Activated CD4-positive, alpha-beta T cell treated with anti-CD3 and anti-CD28 coated beads, Interleukin-2, Interleukin-4, amounts not matched to agents 100 ng/mL and 50 ng/mL, durations not matched to agents 16 hours and 8 hours (primary cell): Measurements from ENCODE around the gene TEX9.
"Not testable (repeated sequence)": the region's sequence is repeated elsewhere in the genome, so short reads cannot be mapped to it uniquely, and the experiment has no call there.

ENCODE experiments used
- DNase-seq: peaks from one replicate; pipeline ENCODE4 v3.0.0-alpha.2; 2020; ENCODE audit warnings: low spot score

The TEX9 gene

DNA sequence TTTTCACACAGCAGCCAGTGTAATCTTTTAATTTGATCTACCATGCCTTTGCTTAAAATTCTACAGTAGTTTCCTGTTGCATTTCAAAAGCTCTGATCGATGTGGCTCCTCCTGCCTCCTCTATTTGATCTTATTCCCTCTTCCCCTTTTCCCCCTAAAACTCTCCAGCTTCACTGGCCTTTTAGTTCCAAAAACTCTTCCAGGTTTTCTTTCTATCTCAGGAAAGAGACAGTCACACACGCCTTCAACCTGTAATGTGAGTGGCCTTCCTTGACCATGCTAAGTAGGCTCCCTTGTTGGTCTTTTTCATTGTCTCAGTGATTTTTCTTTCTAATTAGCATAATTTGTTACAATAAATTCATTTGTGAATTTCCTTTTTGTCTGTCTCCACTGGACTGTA is 985 bp downstream of the TEX9 start:
- DNase-seq = no peak

DNA sequence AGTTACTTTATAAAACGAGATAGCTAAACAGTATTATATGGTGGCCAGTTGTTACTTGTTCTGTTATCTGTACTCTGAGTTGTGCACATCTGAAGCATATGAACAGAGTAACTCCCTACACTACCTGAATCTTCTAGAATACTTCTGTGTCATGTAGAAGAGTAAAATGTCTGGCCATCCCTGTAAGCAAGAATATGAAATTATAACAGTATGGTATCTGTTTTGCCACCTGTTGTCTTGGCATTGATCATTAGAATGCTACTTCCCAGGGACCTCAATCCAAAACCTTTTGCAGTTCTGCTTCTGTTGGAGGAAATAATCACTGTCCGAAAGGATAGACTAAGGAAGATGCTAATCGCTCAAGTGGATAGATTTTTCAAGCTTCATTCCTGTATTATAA is 1.9 kb downstream of the TEX9 start:
- no peak for DNase-seq

DNA sequence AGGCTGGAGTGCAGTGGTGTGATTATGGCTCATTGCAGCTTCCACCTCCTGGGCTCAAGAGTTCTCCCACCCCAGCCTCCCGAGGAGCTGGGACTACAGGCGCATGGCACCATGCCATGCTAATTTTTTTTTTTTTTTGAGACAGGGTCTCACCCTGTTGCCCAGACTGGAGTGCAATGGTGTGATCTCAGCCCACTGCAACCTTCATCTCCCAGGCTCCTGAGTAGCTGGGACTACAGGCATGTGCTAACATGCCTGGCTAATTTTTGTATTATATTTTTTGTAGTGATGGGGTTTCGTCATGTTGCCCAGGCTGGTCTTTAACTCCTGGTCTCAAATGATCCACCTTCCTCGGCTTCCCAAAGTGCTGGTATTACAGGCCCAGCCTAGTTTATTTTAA is 4.0 kb downstream of the TEX9 start:
- no peak for DNase-seq

DNA sequence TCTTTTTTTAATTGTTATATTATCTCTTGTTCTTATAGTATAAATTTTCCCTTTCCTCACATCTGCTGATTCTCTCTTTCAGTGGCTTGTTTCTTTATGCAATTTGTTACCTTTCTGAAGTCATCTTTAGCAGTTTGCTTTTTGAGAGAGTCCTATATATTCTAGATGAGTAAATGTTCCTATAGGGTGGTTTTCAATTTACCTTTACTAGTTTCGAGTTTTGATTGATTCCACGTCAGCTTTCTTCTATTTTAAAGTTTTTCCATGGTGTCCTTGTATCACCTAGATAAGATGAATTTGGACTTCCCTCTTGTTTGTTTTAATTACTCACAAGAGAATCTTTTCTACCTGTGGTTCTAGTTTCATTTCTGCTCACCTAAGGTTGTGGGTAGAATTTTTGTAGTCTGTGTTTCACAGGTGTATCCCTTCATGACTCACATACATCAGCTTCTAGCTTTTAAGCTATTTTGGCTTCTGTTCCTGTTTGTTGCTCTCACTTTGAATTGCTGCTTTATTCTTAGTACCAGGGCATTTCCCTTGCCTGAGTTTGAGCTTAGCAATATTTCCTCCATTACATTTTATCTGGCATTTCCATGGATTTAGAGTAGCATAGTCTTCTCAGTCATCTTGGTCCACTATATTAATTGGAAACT is 6.4 kb downstream of the TEX9 start:
- no peak for DNase-seq

DNA sequence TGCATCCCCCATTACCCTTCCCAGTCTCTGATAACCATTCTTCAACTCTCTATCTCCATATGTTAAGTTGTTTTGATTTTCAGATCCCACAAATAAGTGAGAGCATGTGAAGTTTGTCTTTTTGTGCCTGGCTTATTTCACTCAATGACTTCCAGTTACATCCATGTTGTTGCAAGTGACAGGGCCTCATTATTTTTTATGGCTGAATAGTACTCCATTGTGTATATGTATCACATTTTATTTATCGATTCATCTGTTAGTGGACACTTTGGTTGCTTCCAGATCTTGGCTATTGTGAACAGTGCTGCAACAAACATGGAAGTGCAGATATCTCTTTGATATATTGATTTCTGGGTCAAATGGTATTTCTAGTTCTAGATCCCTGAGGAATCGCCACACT is 9.5 kb downstream of the TEX9 start:
- not testable (repeated sequence) for DNase-seq

DNA sequence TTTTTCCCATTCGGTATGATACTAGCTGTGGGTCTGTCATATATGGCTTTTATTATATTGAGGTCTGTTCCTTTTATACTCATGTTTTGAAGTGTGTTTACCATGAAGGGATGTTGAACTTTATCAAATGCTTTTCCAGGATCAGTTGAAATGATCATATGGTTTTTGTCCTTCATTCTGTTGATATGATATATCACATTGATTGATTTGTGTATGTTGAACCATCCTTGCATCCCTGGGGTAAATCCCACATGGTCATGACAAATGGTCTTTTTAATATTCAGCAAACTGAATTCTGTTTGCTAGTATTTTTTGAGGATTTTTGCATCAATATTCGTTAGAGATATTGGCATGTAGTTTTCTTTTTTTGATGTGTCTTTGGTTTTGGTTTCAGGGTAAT is 12.6 kb downstream of the TEX9 start:
- DNase-seq = not testable (repeated sequence)

DNA sequence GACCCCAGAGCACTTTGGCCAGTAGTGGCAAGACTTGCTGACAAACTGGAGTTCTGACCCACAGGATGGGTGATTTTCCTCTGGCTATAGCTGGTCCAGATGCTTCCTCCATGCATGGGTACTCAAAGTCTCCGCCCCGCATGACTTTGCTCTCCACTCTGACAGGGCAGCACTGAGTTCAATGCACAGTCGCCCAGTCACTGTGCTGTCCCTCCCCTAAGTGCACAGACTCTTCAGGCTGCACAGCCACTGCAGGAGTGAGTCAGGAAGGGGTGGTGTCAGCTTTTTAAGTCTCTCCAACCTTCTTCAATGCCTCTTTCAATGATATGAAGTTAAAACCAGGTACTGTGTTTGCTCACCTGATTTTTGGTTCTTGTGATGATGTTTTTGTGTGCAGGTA is 17.8 kb downstream of the TEX9 start:
- DNase-seq = no peak

DNA sequence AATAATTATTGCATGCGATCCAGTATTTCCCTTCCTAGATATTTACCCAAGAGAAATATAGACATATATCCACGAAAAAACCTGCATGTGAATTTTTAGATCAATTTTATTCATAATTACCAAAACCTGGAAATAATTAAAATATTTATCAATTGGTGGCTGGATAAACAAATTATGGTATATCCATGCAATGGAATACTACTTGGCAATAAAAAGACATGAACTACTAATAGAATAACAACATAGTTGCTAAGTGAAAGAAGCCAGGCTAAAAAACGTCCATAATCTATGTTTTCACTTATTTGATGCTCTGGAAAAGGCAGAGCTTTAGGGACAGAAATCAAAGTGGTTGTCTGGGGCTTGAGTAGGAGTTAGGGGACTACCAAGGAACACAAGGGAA is 20.7 kb downstream of the TEX9 start:
- no peak for DNase-seq

DNA sequence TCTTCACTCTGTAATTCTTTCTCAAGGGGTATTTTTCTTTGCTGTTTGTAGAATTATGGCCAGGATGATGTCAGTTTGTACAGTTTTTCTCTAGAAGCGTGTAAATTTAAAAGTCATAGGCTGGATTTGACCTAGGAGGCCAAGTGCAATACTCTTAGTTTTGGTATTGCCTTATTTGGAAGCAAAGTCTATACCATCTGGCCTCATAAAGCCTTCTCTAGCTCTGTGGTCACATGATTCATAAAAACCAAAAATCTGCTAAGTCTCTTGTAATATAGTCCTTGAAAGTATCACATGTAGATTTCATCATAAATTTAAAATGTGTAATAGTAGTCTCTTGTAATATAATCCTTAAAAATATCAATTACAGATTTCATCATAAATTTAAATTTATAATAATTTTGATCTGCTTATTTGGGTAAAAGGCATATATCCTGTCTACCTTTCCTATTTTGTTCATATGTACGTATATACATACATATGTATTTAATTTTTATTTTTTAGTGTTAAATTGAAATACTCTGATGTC is 25.6 kb downstream of the TEX9 start:
- no peak for DNase-seq

DNA sequence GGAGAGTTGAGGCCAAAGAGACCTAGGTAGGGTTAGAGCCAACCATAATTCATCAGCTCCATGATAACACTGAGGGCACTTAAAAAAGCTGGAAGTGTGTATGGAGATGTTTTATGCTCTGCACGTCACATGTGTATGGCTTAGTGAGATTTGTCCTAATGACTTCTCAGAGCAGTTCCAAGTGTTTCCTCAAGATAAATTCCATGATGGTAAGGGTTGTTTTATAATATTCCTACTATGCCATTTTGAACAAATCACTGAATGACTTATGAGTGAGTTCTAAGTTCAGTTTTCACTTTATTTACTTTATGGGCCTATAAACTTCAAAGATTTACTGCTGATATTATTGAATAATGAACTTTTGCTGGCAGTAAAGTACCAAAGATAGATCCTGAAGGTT is 28.1 kb downstream of the TEX9 start:
- no peak for DNase-seq

DNA sequence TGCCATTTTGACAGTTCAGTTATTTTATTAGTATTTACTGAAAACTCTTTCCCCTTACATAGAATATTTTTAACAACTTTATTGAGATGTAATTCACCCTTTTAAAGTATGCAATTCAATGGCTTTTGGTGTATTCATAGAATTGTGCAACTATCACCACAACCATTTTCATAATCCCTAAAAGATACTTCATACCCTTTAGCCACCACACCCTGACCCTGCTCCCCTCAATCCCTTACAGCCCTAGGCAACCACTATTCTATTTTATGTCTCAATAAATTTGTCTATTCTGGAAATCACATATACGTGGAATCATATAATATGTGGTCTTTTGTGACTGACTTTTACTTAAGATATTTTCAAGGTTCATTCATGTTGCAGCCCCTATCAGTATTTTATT is 29.7 kb downstream of the TEX9 start:
- DNase-seq = no peak

DNA sequence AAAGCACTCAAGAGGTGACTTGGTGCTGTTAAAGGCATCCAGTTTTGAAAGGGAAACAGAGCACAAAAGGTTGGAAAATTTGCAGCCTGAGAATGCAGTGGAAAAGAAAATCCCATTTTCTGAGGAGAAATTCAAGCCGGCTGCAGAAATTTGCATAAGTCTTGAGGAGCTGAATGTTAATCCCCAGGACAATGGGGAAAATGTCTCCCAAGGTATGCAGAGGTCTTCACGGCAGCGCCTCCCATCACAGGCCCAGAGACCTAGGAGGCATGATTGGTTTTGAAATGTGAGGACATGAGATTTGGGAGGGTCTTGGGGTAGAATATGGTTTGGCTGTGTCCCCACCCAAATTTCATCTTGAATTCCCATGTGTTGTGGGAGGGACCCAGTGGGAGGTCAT is 32.1 kb downstream of the TEX9 start:
- DNase-seq = not testable (repeated sequence)

DNA sequence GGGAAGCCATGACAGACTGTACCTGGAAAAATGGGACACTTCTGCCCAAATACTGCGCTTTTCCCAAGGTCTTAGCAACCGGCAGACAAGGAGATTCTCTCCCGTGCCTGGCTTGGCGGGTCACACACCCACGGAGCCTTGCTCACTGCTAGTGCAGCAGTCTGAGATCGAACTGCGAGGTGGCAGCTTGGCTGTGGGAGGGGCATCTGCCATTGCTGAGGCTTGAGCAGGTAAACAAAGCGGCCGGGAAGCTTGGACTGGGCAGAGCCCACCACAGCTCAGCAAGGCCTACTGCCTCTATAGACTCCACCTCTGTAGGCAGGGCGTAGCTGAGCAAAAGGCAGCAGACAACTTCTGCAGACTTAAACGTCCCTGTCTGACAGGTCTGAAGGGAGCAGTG is 34.0 kb downstream of the TEX9 start:
- not testable (repeated sequence) for DNase-seq

DNA sequence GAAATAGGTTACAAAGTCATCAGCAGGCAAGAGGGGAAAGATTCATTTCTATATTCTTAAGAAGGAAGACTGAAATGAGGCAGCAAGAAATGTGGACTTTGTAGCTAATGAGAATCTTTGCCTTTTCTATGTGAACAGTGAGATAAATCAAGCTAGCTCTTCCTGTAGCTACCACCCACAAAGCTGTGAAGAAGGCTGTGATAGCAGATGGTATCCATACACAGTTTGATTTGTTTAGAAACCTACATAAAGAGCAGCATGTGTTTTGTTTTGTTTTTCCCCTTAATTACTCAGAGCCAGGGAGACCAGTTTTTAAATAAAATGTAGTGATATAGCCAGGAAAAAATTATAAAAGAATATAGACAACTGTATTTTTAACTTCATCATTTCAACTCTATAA is 45.5 kb downstream of the TEX9 start:
- no peak for DNase-seq

DNA sequence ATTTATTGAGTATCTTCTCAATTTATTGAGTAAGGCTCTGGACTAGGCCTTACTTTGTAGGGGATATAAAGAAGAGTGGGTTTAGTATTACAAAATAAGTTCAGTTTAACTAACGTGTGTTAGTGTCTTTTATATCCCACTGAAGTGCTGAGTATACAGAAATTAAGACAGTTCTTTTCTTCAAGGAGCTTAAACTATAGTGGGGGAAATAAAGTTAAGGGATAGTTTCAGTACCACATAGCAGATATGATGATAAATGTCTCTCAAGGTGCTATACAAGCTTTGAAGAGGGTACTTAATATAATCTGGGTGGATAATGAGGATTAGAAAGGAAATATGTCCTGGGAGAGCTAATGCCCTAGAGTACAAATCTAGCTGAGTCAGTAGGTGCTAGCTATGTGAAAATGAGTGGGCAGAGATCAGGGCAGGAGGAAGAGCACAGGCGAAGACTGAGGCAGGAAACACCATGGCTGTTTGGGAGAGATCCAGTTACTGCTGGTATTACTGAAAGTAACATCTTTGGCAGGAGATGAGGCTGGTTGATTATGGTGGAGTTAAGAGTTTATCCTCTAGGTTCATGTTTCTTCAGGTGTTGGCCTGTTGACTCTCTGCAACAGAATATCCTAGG is 46.0 kb downstream of the TEX9 start:
- DNase-seq = no peak

DNA sequence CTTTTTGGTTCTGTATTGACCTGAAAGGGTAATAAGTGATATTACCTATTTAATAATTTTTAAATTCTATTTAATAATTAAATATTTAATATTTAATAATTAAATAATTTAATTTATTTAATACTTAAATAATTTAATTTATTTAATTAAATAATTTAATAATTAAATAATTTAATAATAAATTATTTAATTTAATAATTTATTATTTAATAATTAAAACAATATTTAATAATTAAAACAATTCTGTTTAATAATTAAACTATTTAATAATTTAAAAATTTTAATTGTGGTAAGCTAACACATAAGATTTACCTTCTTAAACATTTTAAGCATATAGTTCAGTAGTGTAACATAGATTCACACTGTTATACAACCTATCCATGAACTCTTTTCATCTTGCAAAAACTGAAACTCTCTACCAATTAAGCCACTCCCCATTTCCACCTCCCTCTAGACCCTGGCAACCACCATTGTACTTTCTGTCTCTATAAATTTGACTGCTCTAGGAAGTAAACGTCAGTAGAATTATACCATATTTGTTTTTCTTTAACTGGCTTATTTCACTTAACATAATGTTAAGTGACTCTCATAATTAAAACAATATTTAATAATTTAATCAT is 48.0 kb downstream of the TEX9 start:
- DNase-seq = not testable (repeated sequence)

DNA sequence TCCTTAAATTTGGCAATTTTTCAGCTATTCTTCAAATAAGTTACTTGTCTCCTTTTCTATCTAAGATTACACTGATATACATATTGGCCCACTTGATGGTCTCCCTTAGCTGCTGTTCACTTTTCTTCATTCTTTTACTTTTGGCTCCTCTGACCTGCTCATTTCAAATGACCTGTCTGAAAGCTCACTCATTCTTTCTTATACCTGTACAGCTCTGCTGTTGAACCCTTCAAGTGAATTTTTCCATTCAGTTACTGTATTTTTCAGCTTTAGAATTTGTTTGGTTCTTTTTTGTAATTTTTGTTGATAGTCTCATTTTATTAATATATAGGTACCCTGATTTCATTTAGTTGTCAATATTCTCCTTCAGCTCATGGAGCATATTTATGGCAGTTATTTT is 60.0 kb downstream of the TEX9 start:
- DNase-seq = no peak

DNA sequence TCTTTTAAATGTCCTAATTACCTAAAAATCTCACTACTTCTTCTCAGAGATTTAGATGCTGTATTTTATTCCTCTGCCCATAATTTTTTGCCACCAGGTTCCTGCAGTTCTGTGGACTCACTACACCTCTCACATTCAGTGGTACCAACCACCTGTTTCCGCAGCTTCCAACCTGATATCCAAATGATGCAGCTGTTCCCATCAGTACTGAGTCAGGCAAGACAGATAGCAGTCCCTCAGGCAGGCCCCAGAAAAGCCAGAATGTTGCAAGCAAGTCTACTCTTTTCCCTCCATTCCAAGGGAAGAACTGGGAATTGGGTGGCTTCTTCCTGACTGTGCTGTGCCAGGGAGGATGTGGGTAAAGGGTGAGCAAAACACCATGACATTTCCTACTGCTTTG is 60.8 kb downstream of the TEX9 start:
- no peak for DNase-seq

DNA sequence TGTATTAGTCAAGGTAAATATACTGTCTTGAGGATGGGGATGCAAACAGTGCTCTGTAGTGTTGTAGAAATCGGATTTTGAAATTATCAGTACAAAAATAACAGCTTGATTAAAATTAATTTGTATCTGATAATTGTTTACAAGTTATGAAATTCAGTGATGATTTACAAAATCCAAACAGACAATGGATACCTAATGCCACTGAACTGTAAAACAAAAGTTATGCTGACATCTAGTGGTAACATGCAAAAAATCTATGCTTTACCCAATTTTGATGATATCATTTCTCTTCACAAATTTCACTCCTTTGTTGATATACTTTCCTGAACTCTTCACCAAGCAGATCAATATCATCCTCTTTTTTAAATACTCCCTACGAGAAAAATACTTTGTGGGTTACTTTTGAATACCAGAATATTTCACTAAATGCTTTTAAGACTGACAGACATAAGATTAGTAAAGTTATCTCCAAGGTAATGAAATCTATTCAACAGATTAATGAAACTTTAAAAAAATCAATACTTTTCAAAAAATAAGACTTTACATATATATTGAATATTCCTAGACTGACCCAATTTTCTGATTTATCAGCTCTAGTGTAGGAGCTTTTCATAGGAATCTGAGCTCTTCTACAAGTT is 63.7 kb downstream of the TEX9 start:
- DNase-seq = peak; percentile 24

DNA sequence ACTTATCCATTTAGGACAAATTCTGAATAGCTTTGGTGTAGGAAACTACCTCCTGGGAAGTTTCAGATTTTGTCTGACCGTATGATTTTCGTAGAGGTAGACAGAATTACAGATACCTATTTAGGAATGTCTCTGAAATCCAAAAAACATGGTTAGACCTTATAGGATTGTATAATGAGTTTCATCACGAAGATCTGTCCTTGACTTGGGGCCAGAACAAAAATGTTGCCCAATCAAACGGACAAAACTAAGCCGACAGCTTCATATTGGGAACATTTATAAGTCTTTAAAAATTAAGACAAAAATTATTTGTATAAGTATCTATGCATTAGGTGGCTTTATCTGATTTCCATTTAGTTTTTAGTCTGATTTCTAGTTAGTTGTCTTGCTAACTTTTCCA is 67.1 kb downstream of the TEX9 start:
- DNase-seq = no peak

DNA sequence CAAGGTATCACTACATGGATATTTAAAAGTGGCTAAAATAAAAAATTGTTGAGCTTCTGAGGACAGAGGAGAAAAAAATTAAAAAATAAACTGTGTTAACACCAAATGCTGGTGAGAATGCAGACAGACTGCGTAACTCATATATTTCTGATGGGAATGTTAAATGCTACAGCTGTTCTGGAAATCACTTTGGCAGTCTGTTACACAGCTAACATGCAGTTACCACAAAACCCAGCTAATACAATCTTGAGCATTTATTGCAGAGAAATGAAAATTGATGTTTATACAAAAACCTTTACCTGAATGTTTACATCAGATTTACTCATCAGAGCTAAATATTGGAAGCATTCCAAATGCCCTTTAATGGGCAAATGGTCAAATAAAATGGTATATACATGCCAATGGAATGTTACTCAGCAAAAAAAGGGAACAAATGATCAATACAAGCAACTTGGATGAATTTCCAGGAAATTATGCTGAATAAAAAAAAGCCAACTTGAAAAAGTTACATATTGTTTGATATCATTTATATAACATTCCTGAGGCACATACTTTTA is 75.1 kb downstream of the TEX9 start:
- no peak for DNase-seq

DNA sequence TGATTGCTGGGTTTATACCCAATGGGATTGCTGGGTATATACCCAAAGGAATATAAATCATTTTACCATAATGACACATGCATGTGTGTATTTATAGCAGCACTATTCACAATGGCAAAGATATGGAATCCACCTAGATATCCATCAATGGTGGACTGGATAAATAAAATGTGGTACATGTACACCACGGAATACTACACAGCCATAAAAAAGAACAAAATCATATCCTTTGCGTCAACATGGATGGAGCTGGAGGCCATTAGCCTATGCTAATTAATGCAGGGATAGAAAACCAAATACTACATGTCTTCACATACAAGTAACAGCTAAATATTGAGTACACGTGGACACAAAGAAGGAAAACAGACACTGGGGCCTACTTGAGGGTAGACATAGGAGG is 77.1 kb downstream of the TEX9 start:
- no peak for DNase-seq

DNA sequence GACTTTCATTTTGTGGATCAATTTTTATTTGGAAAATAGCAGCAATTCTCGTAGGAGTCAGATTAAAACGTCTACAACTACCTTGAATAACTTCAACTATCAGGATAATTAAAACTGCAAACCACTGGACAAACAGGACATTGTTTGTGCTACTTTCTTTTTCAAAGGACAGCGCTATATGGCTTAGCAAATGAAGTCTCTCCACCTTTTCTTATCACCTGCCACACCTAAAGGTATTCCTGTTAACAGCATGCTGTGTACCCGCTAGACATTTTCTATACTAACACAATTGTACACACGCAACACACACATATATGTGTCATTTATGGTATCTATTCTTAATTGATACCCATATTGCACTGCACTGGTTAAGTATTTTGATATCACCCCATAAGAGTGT is 80.5 kb downstream of the TEX9 start:
- DNase-seq = no peak
